ENCODE data around the gene GPRC5D. TPM values are rescaled to one million over a fixed set of nuclear protein-coding genes. Genes with fewer than 3 reads are reported as not detected.

Gene GPRC5D
- total and polyA plus RNA-seq, 9 of the 15 experiments (the other 6 are each of a cell fraction or from before 2014, with no cell fraction given), result 1.0 to 1.1 TPM; not detected in 7

DNA sequence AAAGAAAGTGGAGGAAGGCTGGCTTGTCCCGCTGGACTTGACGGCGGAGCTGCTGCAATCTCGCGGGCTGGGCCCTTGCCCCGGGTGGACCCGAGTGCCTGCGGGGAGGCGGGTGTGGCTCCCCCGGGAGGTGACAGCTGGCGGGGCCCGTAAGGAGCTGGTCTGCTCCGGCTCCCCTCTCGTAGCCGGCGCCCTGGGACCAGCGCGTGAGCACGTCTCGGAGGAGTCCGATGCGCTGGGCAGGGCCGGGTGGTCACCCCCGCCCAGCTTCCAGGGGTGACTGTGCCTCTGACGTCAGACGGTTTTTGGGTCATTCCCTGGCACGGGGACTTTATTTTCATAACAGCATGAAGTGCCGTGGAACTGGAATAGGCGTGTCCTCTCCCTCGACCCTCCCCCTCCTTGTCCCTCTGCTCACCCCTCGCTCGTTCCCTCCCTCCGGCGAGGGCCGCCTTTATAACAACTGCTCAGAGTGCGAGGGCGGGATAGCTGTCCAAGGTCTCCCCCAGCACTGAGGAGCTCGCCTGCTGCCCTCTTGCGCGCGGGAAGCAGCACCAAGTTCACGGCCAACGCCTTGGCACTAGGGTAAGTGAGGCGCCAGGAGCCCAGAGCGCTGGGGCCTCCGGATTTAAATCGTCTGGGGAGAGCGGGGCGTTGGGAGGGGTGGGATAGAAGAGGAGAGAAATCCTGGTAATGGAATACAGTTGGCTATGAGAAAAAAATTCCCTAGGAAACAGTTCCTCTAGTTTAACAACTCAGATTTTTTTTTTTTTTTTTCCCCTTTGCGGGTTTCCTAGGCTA, 60.7 kb downstream of the GPRC5D start, which contains the start of gene GPRC5A (continued):
- TF ChIP-seq, protein P1, sequence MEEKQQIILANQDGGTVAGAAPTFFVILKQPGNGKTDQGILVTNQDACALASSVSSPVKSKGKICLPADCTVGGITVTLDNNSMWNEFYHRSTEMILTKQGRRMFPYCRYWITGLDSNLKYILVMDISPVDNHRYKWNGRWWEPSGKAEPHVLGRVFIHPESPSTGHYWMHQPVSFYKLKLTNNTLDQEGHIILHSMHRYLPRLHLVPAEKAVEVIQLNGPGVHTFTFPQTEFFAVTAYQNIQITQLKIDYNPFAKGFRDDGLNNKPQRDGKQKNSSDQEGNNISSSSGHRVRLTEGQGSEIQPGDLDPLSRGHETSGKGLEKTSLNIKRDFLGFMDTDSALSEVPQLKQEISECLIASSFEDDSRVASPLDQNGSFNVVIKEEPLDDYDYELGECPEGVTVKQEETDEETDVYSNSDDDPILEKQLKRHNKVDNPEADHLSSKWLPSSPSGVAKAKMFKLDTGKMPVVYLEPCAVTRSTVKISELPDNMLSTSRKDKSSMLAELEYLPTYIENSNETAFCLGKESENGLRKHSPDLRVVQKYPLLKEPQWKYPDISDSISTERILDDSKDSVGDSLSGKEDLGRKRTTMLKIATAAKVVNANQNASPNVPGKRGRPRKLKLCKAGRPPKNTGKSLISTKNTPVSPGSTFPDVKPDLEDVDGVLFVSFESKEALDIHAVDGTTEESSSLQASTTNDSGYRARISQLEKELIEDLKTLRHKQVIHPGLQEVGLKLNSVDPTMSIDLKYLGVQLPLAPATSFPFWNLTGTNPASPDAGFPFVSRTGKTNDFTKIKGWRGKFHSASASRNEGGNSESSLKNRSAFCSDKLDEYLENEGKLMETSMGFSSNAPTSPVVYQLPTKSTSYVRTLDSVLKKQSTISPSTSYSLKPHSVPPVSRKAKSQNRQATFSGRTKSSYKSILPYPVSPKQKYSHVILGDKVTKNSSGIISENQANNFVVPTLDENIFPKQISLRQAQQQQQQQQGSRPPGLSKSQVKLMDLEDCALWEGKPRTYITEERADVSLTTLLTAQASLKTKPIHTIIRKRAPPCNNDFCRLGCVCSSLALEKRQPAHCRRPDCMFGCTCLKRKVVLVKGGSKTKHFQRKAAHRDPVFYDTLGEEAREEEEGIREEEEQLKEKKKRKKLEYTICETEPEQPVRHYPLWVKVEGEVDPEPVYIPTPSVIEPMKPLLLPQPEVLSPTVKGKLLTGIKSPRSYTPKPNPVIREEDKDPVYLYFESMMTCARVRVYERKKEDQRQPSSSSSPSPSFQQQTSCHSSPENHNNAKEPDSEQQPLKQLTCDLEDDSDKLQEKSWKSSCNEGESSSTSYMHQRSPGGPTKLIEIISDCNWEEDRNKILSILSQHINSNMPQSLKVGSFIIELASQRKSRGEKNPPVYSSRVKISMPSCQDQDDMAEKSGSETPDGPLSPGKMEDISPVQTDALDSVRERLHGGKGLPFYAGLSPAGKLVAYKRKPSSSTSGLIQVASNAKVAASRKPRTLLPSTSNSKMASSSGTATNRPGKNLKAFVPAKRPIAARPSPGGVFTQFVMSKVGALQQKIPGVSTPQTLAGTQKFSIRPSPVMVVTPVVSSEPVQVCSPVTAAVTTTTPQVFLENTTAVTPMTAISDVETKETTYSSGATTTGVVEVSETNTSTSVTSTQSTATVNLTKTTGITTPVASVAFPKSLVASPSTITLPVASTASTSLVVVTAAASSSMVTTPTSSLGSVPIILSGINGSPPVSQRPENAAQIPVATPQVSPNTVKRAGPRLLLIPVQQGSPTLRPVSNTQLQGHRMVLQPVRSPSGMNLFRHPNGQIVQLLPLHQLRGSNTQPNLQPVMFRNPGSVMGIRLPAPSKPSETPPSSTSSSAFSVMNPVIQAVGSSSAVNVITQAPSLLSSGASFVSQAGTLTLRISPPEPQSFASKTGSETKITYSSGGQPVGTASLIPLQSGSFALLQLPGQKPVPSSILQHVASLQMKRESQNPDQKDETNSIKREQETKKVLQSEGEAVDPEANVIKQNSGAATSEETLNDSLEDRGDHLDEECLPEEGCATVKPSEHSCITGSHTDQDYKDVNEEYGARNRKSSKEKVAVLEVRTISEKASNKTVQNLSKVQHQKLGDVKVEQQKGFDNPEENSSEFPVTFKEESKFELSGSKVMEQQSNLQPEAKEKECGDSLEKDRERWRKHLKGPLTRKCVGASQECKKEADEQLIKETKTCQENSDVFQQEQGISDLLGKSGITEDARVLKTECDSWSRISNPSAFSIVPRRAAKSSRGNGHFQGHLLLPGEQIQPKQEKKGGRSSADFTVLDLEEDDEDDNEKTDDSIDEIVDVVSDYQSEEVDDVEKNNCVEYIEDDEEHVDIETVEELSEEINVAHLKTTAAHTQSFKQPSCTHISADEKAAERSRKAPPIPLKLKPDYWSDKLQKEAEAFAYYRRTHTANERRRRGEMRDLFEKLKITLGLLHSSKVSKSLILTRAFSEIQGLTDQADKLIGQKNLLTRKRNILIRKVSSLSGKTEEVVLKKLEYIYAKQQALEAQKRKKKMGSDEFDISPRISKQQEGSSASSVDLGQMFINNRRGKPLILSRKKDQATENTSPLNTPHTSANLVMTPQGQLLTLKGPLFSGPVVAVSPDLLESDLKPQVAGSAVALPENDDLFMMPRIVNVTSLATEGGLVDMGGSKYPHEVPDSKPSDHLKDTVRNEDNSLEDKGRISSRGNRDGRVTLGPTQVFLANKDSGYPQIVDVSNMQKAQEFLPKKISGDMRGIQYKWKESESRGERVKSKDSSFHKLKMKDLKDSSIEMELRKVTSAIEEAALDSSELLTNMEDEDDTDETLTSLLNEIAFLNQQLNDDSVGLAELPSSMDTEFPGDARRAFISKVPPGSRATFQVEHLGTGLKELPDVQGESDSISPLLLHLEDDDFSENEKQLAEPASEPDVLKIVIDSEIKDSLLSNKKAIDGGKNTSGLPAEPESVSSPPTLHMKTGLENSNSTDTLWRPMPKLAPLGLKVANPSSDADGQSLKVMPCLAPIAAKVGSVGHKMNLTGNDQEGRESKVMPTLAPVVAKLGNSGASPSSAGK (IDR thresholded peaks at IDR 0.05), result no peak
- TF ChIP-seq ZNF766 (CRISPR knock-in tag; conservative IDR thresholded peaks at IDR 0.05), result no peak
- TF ChIP-seq ZNF3 (CRISPR knock-in tag; IDR thresholded peaks at IDR 0.05), result no peak
- no peak for TF ChIP-seq BRCA1 (IDR thresholded peaks at IDR 0.05)
- TF ChIP-seq BRCA1 (CRISPR knock-in tag; IDR thresholded peaks at IDR 0.05), result no peak
- TF ChIP-seq DMBX1 (CRISPR knock-in tag; IDR thresholded peaks at IDR 0.05; ENCODE audit: borderline replicate concordance), result no peak
- TF ChIP-seq ZNF668 (CRISPR knock-in tag; IDR thresholded peaks at IDR 0.05), result no peak
- no peak for TF ChIP-seq NELFE (IDR thresholded peaks at IDR 0.05; ENCODE audit: insufficient read depth, insufficient read length)
- no peak for TF ChIP-seq ATF1 (CRISPR knock-in tag; IDR thresholded peaks at IDR 0.05)
- TF ChIP-seq ATF1 (tag; IDR thresholded peaks at IDR 0.05), result peak; percentile 57
- no peak for TF ChIP-seq EP300 (IDR thresholded peaks at IDR 0.05; ENCODE audit: low read length)
- TF ChIP-seq ZNF830 (CRISPR knock-in tag; IDR thresholded peaks at IDR 0.05), result no peak
- no peak for TF ChIP-seq PCBP1 (IDR thresholded peaks at IDR 0.05; ENCODE audit: low read depth, low read length, poor library complexity, severe bottlenecking)
- TF ChIP-seq GTF2A2 (tag; IDR thresholded peaks at IDR 0.05), result no peak
- peak; percentile 44; the same call in 1 of the 2 replicates for TF ChIP-seq EGR1 (conservative IDR thresholded peaks at IDR 0.05)
- no peak for TF ChIP-seq ZNF24 (IDR thresholded peaks at IDR 0.05)
- no peak for TF ChIP-seq TAF7 (tag; IDR thresholded peaks at IDR 0.05)
- peak; percentile 41; the same call in 1 of the 2 replicates for TF ChIP-seq L3MBTL2 (IDR thresholded peaks at IDR 0.05)
